Spleen (tissue), 7 donors: ENCODE measurements around the gene NKAIN2.

ENCODE experiments used
- POLR2A ChIP-seq, 3 donors: fragments of 450-650 bp; IDR thresholded peaks; one replicate each; pipeline ENCODE4 v1.5.1; 2017; ENCODE audit warnings: antibody characterized with exemption in 3 of 3, mild to moderate bottlenecking in 1 of 3
- POLR2AphosphoS5 ChIP-seq, 3 donors: sonication (generic); formaldehyde crosslinking; IDR thresholded peaks; one replicate each; pipeline ENCODE4 v1.5.1; 2017; ENCODE audit warnings: antibody characterized with exemption in 3 of 3
- TF ChIP-seq, protein P1 (sequence below), 11 experiments: fragments of 200-600 bp in 7 of 11; fragments of 450-650 bp in 4 of 11; sonication (generic) in 4 of 11; IDR thresholded peaks in 8 of 11; conservative IDR thresholded peaks in 3 of 11; 1 replicate in 7 of 11; 2 replicates in 4 of 11; pipeline versions ENCODE4 v1.4.0 to v1.8.0; 2016 to 2021; ENCODE audit warnings: antibody characterized with exemption in 11 of 11, inconsistent platforms in 4 of 11, mild to moderate bottlenecking in 1 of 11
- donor health status: DM: no; HTN: no; CAD: no; lungs with moderate emphysema.
- donor health status: DM: no; HTN: no; CAD: no.
- donor health status: DM: no; HTN: no; CAD: no.

DNA sequence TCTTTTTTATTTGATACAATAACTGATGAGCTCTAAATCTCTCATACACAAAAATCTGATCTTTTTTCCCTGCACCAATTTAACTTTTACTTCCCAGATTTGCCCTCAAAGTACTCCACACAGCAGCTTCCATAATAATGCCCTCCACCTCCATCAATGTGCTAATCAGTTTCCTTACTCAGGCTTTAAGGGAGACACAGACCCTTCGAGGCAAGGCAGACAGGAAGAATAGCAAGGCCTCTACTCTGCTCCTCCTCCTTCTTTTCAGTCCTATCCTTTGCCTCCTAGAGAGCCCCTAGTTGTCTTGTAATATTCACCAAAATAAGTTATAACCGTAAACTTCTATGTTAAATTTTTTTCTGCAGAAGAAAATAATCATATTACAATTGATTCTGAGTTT lies 713.7 kb downstream of the NKAIN2 start:
- TF ChIP-seq, protein P1, sequence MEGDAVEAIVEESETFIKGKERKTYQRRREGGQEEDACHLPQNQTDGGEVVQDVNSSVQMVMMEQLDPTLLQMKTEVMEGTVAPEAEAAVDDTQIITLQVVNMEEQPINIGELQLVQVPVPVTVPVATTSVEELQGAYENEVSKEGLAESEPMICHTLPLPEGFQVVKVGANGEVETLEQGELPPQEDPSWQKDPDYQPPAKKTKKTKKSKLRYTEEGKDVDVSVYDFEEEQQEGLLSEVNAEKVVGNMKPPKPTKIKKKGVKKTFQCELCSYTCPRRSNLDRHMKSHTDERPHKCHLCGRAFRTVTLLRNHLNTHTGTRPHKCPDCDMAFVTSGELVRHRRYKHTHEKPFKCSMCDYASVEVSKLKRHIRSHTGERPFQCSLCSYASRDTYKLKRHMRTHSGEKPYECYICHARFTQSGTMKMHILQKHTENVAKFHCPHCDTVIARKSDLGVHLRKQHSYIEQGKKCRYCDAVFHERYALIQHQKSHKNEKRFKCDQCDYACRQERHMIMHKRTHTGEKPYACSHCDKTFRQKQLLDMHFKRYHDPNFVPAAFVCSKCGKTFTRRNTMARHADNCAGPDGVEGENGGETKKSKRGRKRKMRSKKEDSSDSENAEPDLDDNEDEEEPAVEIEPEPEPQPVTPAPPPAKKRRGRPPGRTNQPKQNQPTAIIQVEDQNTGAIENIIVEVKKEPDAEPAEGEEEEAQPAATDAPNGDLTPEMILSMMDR (IDR thresholded peaks at IDR 0.05 in 8 of 11, conservative IDR thresholded peaks at IDR 0.05 in 3 of 11): no peak
- no peak for TF ChIP-seq POLR2A (IDR thresholded peaks at IDR 0.05)
- TF ChIP-seq POLR2AphosphoS5 (IDR thresholded peaks at IDR 0.05): no peak
